Stimulated activated CD8-positive, alpha-beta memory T cell treated with anti-CD3 and anti-CD28 coated beads, Interleukin-2, amount 100 ng/mL, for 48 hours (primary cell): Measurements from ENCODE around the gene LINC01488.

Experiments used
- DNase-seq, 2 donors: peaks; one replicate each; pipeline ENCODE4 v3.0.0-alpha.2; 2020; ENCODE audit warnings: low read depth in 2 of 2

Gene LINC01488

GRCh38 chr11:69509846-69510390 is 28.5 kb downstream of the LINC01488 start:
- DNase-seq = no peak

- DNase-seq = no peak
Measured at GRCh38 chr11:69510471-69511357, 29.3 kb downstream of the LINC01488 start.

GRCh38 chr11:69511358-69512055 is 30.0 kb downstream of the LINC01488 start:
- no peak for DNase-seq

- DNase-seq = no peak
Measured at GRCh38 chr11:69512136-69512535, 30.7 kb downstream of the LINC01488 start.

- DNase-seq = no peak
Measured at GRCh38 chr11:69512790-69513189, 31.3 kb downstream of the LINC01488 start.

GRCh38 chr11:69513196-69513595 is 31.7 kb downstream of the LINC01488 start:
- DNase-seq = no peak

- no peak for DNase-seq
Measured at GRCh38 chr11:69513663-69514224, 32.3 kb downstream of the LINC01488 start.

GRCh38 chr11:69514771-69515170 is 33.3 kb downstream of the LINC01488 start:
- DNase-seq = no peak

GRCh38 chr11:69515271-69516245 is 34.1 kb downstream of the LINC01488 start:
- no peak for DNase-seq

- DNase-seq = no peak
Measured at GRCh38 chr11:69516526-69516925, 35.1 kb downstream of the LINC01488 start.

- no peak for DNase-seq
Measured at GRCh38 chr11:69518081-69518950, 36.9 kb downstream of the LINC01488 start.

GRCh38 chr11:69520186-69520916 is 38.9 kb downstream of the LINC01488 start:
- DNase-seq = no peak

GRCh38 chr11:69521457-69521856 is 40.0 kb downstream of the LINC01488 start:
- no peak for DNase-seq

GRCh38 chr11:69523453-69523852 is 42.0 kb downstream of the LINC01488 start:
- DNase-seq = no peak

GRCh38 chr11:69524291-69524882 is 42.9 kb downstream of the LINC01488 start:
- no peak for DNase-seq

- DNase-seq = no peak
Measured at GRCh38 chr11:69524991-69525411, 43.5 kb downstream of the LINC01488 start.

GRCh38 chr11:69525516-69526452 is 44.3 kb downstream of the LINC01488 start:
- DNase-seq = no peak

GRCh38 chr11:69526453-69526810 is 45.0 kb downstream of the LINC01488 start:
- no peak for DNase-seq
